Large intestine (tissue), 3 donors: Measurements from ENCODE around the gene VCAN. TPM values are rescaled to one million over a fixed set of nuclear protein-coding genes. Genes with fewer than 3 reads are reported as not detected.

ENCODE experiments used
- DNase-seq, 2 donors: peaks; one replicate each; pipeline versions ENCODE4 v3.0.0 to v3.0.0-alpha.2; 2013
- H3K27ac ChIP-seq: one replicate; pipeline ENCODE4 v1.5.1; 2013; ENCODE audit warnings: low read length
- H3K27me3 ChIP-seq: 2 replicates; pipeline ENCODE4 v1.6.1; 2013; ENCODE audit warnings: low read length; ENCODE audit not compliant: control insufficient read depth, insufficient read depth
- H3K36me3 ChIP-seq: 2 replicates; pipeline ENCODE4 v1.6.1; 2013; ENCODE audit warnings: low read length; ENCODE audit not compliant: control insufficient read depth, insufficient read depth
- H3K4me1 ChIP-seq: one replicate; pipeline ENCODE4 v1.6.1; 2013; ENCODE audit warnings: low read length; ENCODE audit not compliant: control insufficient read depth, insufficient read depth
- H3K4me3 ChIP-seq: one replicate; pipeline ENCODE4 v1.5.1; 2013; ENCODE audit warnings: low read length
- H3K9me3 ChIP-seq: one replicate; pipeline ENCODE4 v1.6.1; 2013; ENCODE audit warnings: mild to moderate bottlenecking, low read depth, low read length, moderate library complexity; ENCODE audit not compliant: control insufficient read depth
- WGBS: methylation state at CpG from one replicate; pipeline ENCODE4 v1.1.5; 2013; ENCODE audit warnings: low lambda C conversion rate; ENCODE audit not compliant: insufficient coverage; 5-methylcytosine and 5-hydroxymethylcytosine counted together
- polyA plus RNA-seq: library from polyadenylated mRNA; unstranded; fragments of 120-200 nt; gene quantifications from one replicate; pipeline ENCODE4 v1.2.1, GENCODE V29; 2013

The VCAN gene
- polyA plus RNA-seq, 1 donor: 82.7 TPM

DNA sequence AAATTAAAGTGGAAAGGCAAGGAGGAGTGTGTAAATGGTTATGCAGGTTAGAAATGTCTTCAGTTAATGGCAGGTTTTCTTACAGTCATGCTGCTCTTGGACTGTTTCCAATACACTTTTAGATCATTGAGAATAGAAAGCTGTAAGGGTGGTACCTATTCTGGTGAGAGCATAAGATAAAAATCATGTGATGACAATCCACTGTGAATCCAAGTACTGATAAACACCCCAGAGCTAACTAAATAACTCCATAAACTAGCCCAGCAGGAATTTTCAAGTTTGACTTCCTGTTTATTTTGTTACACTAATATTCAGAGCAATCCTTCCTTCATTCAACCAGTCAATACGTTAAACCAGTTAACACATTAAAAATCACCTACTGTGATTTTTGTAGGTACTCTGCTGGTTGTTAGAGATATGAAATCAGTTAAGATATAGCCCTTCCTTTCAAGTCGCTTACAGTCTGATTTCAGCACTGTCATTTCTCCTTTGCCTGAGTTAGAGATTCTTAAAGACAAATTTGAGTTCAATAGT is 22.6 kb downstream of the VCAN start:
- Histone ChIP-seq H3K27me3 (no peaks in the 10 kb centered on the region), H3K4me1 (peaks cover 8% of the 10 kb centered on the region), H3K4me3 (no peak overlapping the region), H3K36me3 (peaks cover 14% of the 10 kb centered on the region), H3K9me3 (no peaks in the 10 kb centered on the region), H3K27ac (no peak overlapping the region)
- WGBS: 61% methylated on average over 2 of the region's 2 CpGs
- DNase-seq: no peak

GRCh38 chr5:83494666-83495065 is 23.1 kb downstream of the VCAN start:
- Histone ChIP-seq H3K36me3 (peaks cover 14% of the 10 kb centered on the region), H3K27ac (no peak overlapping the region), H3K4me3 (no peak overlapping the region), H3K9me3 (no peaks in the 10 kb centered on the region), H3K27me3 (no peaks in the 10 kb centered on the region), H3K4me1 (peaks cover 8% of the 10 kb centered on the region)
- DNase-seq: no peak
- WGBS: 80% methylated on average over 1 of the region's 4 CpGs

DNA sequence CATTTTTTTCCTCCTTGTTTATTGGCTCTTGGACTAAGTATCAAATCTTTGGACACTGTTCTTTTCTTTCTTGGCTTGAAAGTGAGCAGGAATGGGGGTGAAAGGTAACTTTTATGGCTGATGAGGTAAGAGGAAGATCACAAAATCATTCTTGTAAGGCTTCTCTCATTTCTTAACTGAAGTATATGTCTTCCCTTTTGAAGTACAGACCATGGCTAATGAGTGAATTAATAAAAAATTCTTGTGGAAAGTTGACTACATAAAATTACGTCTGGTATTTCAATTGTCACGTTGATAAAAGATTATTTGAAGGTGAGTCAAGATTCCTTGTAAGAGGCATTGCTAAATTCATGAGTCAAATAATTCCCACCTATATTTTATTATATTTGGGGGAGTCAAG is 25.1 kb downstream of the VCAN start:
- Histone ChIP-seq H3K4me1 (peaks cover 8% of the 10 kb centered on the region), H3K27me3 (no peaks in the 10 kb centered on the region), H3K9me3 (no peaks in the 10 kb centered on the region), H3K27ac (no peak overlapping the region), H3K4me3 (no peak overlapping the region), H3K36me3 (peaks cover 6% of the 10 kb centered on the region)
- peak in 1 of 2 donors; percentile 16 for DNase-seq
- WGBS: 88% methylated on average over 2 of the region's 2 CpGs

- no peak for DNase-seq
- 83% methylated on average over 1 of the region's 2 CpGs for WGBS
- Histone ChIP-seq H3K27me3 (no peaks in the 10 kb centered on the region), H3K9me3 (no peaks in the 10 kb centered on the region), H3K36me3 (peaks cover under 1% of the 10 kb centered on the region), H3K27ac (no peak overlapping the region), H3K4me3 (no peak overlapping the region), H3K4me1 (peaks cover 5% of the 10 kb centered on the region)
These were observed 27.0 kb downstream of the VCAN start for GRCh38 chr5:83498585-83498984.

DNA sequence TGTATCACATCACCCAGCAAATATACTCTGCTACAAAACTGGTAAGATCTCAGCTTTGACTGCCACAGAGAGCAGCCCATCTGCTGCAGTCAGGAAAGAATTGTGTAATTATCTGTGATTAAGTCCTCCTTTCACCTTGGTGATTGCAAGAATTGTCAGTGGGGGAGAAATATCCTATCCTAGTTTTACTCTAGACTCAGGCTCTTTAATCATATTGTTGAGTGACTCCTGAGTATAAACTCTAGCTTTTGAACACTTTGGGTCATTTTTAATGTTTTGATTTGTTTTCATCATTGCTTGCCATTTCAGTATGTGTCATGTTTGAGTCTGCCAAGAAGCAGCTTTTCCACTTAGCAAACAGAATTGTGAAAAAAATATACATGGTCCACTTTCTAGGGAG is 32.1 kb downstream of the VCAN start:
- no peaks in the 10 kb centered on the region for H3K36me3 ChIP-seq
- no peak overlapping the region for H3K27ac ChIP-seq
- no peak overlapping the region for H3K4me3 ChIP-seq
- peak in 1 of 2 donors; percentile 11 for DNase-seq
- no peaks in the 10 kb centered on the region for H3K27me3 ChIP-seq
- H3K4me1 ChIP-seq: no peaks in the 10 kb centered on the region
- peaks cover 3% of the 10 kb centered on the region for H3K9me3 ChIP-seq

- Histone ChIP-seq H3K4me3 (no peak overlapping the region), H3K27me3 (no peaks in the 10 kb centered on the region), H3K9me3 (peaks cover 3% of the 10 kb centered on the region), H3K36me3 (no peaks in the 10 kb centered on the region), H3K4me1 (peaks cover 10% of the 10 kb centered on the region), H3K27ac (no peak overlapping the region)
- WGBS: 20% methylated on average over 1 of the region's 1 CpG
- DNase-seq: no peak
These were observed 35.9 kb downstream of the VCAN start for GRCh38 chr5:83507431-83507830.

GRCh38 chr5:83509540-83509939 is 38.0 kb downstream of the VCAN start:
- peak; percentile 61 to 86 for DNase-seq
- Histone ChIP-seq H3K9me3 (peaks cover 3% of the 10 kb centered on the region), H3K27ac (peak overlapping the region; percentile 16), H3K27me3 (no peaks in the 10 kb centered on the region), H3K4me3 (no peak overlapping the region), H3K36me3 (no peaks in the 10 kb centered on the region), H3K4me1 (peaks cover 10% of the 10 kb centered on the region)
- no CpG with 5 or more reads among the region's 4 CpGs for WGBS

DNA sequence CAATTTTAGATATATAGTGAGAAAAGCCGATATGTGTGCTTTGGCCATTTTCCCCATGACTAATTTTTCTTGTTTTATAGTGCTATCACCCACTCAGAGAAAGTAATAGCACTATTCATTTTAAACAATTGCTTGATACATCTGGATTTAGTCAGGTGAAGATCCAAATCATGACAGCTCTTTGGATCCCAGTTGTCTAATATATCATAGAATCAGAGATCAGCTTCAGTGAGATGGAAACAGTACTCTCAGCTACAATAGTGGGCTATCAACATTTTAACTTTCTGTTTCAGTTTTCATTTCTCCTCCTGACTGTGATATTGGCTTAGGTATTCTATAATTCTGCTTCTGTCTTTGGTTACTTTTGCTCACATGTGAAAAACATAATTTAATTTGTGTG is 38.7 kb downstream of the VCAN start:
- peaks cover 10% of the 10 kb centered on the region for H3K4me1 ChIP-seq
- peak overlapping the region; percentile 16 for H3K27ac ChIP-seq
- H3K9me3 ChIP-seq: peaks cover 3% of the 10 kb centered on the region
- no peaks in the 10 kb centered on the region for H3K27me3 ChIP-seq
- no peaks in the 10 kb centered on the region for H3K36me3 ChIP-seq
- no CpG with 5 or more reads among the region's 1 CpG for WGBS
- H3K4me3 ChIP-seq: no peak overlapping the region
- DNase-seq: peak in 1 of 2 donors; percentile 26

DNA sequence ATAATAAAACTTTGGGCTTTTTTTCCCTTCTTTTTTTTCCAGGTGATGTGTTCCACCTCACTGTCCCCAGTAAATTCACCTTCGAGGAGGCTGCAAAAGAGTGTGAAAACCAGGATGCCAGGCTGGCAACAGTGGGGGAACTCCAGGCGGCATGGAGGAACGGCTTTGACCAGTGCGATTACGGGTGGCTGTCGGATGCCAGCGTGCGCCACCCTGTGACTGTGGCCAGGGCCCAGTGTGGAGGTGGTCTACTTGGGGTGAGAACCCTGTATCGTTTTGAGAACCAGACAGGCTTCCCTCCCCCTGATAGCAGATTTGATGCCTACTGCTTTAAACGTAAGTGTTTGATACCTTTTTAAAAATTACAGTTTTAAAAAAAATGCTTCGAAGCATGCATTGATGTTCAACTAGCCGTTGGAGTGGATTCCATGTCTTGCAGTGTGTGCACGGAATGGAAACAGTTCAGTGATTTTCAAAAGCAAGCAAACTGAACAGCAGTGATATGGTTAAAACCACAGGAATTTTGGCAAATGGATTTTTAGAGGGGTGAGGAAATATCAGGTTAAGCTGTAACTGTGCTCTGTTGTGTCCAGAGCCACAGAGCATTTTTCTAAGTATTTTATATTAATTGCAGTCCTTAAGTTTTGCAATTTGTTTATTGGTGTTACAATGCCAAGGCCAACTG is 40.7 kb downstream of the VCAN start:
- peaks cover 10% of the 10 kb centered on the region for H3K4me1 ChIP-seq
- 100% methylated on average over 1 of the region's 13 CpGs for WGBS
- no peak overlapping the region for H3K27ac ChIP-seq
- no peaks in the 10 kb centered on the region for H3K27me3 ChIP-seq
- H3K9me3 ChIP-seq: no peaks in the 10 kb centered on the region
- no peaks in the 10 kb centered on the region for H3K36me3 ChIP-seq
- no peak for DNase-seq
- H3K4me3 ChIP-seq: no peak overlapping the region

- WGBS: no CpG with 5 or more reads among the region's 1 CpG
- Histone ChIP-seq H3K4me3 (no peak overlapping the region), H3K36me3 (no peaks in the 10 kb centered on the region), H3K27ac (no peak overlapping the region), H3K27me3 (no peaks in the 10 kb centered on the region), H3K4me1 (peaks cover 10% of the 10 kb centered on the region), H3K9me3 (no peaks in the 10 kb centered on the region)
- DNase-seq: no peak
These were observed 41.5 kb downstream of the VCAN start for GRCh38 chr5:83513081-83513480.

DNA sequence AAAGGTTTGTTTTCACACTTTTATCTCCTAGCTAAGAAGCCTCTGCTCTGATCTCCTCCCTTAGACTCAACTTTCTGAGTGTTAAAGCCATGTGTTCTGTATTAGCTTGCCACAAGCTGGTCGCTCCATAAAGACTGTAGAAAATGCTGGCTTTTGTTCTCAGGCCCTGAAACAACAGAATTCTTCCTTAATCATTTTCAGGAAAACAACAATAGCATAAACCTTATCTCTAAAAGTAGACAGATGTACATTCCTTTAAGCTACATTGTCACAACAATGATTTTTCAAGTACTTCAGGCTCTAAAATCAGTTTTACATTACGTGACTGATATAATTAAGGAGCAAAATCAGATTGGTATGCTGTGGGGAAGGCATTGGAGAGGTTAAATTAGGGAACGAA is 41.9 kb downstream of the VCAN start:
- WGBS: 100% methylated on average over 1 of the region's 3 CpGs
- Histone ChIP-seq H3K27me3 (no peaks in the 10 kb centered on the region), H3K4me3 (no peak overlapping the region), H3K4me1 (peaks cover 10% of the 10 kb centered on the region), H3K27ac (no peak overlapping the region), H3K36me3 (no peaks in the 10 kb centered on the region), H3K9me3 (no peaks in the 10 kb centered on the region)
- no peak for DNase-seq
